ENCODE results near the gene ANO10.

GRCh38 chr3:43461345-43461744 is 160.5 kb downstream of the ANO10 start:
- TF ChIP-seq POLR2AphosphoS5 (IDR thresholded peaks at IDR 0.05; ENCODE audit: insufficient read depth, low read depth, low read length) (no peak), EZH2 (IDR thresholded peaks at IDR 0.05; ENCODE audit: borderline replicate concordance, low read depth, low read length, severe bottlenecking) (no peak)
